ENCODE data around the gene NKX1-1. TPM values are rescaled to one million over a fixed set of nuclear protein-coding genes. Genes with fewer than 3 reads are reported as not detected.

The NKX1-1 gene
- total and polyA plus RNA-seq, 9 of the 15 experiments (the other 6 are each of a cell fraction or from before 2014, with no cell fraction given): not detected

DNA sequence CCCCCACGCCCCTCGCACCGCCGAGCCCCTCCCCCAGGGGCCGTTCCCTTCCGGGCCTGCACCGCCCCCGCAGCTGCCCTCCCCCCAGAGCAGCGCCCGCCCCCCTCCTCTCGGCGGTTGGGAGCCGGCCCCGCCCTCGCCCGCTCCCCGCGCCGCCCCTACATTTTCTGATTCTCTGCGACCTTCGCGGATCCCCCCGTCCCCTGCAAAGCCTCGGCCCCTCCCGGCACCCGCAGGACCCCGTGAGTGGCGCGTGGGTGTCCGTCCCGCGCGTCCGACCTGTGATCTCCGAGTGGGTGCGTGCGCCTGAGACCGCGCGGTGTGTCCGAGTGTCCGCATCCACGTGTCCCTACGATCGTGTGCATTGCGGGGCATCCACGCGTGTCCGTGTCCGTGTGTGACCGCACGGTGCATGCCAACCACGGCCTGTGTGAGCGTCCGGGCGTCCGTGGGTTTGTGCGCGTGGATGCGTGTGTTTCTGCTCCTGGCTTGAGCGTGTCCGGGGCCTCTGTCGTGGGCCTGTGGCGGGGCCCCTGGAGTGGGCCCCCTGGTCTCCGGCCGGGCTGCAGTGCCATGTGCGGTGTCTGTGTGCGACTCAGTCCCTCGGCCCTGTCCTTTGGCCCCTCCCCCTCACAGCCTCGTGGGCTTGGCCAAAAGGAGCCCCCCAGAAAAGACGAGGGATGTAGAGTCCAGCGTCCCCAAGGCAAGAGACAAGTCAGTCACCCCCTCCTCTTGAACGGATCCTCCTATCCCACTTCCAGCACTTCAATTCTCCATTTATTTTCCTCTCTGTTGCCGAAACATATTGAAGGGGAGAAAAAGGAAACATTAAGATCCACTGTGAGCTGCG is 8.8 kb upstream of the NKX1-1 start (continued):
- TF ChIP-seq, protein P1, sequence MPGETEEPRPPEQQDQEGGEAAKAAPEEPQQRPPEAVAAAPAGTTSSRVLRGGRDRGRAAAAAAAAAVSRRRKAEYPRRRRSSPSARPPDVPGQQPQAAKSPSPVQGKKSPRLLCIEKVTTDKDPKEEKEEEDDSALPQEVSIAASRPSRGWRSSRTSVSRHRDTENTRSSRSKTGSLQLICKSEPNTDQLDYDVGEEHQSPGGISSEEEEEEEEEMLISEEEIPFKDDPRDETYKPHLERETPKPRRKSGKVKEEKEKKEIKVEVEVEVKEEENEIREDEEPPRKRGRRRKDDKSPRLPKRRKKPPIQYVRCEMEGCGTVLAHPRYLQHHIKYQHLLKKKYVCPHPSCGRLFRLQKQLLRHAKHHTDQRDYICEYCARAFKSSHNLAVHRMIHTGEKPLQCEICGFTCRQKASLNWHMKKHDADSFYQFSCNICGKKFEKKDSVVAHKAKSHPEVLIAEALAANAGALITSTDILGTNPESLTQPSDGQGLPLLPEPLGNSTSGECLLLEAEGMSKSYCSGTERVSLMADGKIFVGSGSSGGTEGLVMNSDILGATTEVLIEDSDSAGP (CRISPR knock-in tag; IDR thresholded peaks at IDR 0.05): 0 out of 2 replicates have a peak, but pooled peaks have one; percentile 18
- TF ChIP-seq HDAC6 (IDR thresholded peaks at IDR 0.05; ENCODE audit: low read depth, low read length) (no peak), CBFB (CRISPR knock-in tag; IDR thresholded peaks at IDR 0.05) (peak; percentile 88), PRPF4 (IDR thresholded peaks at IDR 0.05; ENCODE audit: insufficient read depth, low read depth, low read length, poor library complexity, severe bottlenecking) (no peak), GABPA (tag; conservative IDR thresholded peaks at IDR 0.05; ENCODE audit: low read depth) (no peak), TSC22D4 (tag; IDR thresholded peaks at IDR 0.05) (no peak), ZNF408 (CRISPR knock-in tag; IDR thresholded peaks at IDR 0.05; ENCODE audit: low read depth) (no peak), FOXJ3 (CRISPR knock-in tag; IDR thresholded peaks at IDR 0.05) (no peak), CBX3 (IDR thresholded peaks at IDR 0.05; ENCODE audit: borderline replicate concordance in 1 of 2, low read length in 2 of 2) (no peak), GABPB1 (CRISPR knock-in tag; IDR thresholded peaks at IDR 0.05) (peak; percentile 70)
- TF ChIP-seq, protein P2, sequence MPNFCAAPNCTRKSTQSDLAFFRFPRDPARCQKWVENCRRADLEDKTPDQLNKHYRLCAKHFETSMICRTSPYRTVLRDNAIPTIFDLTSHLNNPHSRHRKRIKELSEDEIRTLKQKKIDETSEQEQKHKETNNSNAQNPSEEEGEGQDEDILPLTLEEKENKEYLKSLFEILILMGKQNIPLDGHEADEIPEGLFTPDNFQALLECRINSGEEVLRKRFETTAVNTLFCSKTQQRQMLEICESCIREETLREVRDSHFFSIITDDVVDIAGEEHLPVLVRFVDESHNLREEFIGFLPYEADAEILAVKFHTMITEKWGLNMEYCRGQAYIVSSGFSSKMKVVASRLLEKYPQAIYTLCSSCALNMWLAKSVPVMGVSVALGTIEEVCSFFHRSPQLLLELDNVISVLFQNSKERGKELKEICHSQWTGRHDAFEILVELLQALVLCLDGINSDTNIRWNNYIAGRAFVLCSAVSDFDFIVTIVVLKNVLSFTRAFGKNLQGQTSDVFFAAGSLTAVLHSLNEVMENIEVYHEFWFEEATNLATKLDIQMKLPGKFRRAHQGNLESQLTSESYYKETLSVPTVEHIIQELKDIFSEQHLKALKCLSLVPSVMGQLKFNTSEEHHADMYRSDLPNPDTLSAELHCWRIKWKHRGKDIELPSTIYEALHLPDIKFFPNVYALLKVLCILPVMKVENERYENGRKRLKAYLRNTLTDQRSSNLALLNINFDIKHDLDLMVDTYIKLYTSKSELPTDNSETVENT (CRISPR knock-in tag; IDR thresholded peaks at IDR 0.05): no peak
- TF ChIP-seq, protein P3, sequence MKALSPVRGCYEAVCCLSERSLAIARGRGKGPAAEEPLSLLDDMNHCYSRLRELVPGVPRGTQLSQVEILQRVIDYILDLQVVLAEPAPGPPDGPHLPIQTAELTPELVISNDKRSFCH (CRISPR knock-in tag; IDR thresholded peaks at IDR 0.05): no peak
- TF ChIP-seq, protein P3 (tag; IDR thresholded peaks at IDR 0.05): 0 out of 2 replicates have a peak, but pooled peaks have one; percentile 19
- TF ChIP-seq, protein P4, sequence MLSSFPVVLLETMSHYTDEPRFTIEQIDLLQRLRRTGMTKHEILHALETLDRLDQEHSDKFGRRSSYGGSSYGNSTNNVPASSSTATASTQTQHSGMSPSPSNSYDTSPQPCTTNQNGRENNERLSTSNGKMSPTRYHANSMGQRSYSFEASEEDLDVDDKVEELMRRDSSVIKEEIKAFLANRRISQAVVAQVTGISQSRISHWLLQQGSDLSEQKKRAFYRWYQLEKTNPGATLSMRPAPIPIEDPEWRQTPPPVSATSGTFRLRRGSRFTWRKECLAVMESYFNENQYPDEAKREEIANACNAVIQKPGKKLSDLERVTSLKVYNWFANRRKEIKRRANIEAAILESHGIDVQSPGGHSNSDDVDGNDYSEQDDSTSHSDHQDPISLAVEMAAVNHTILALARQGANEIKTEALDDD (IDR thresholded peaks at IDR 0.05): no peak
- TF ChIP-seq, protein P5, sequence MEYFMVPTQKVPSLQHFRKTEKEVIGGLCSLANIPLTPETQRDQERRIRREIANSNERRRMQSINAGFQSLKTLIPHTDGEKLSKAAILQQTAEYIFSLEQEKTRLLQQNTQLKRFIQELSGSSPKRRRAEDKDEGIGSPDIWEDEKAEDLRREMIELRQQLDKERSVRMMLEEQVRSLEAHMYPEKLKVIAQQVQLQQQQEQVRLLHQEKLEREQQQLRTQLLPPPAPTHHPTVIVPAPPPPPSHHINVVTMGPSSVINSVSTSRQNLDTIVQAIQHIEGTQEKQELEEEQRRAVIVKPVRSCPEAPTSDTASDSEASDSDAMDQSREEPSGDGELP (CRISPR knock-in tag; IDR thresholded peaks at IDR 0.05; ENCODE audit: borderline replicate concordance): 0 out of 2 replicates have a peak, but pooled peaks have one; percentile 17

Measured in K562 (cell line).